ENCODE measurements around the gene RPL13. TPM values are rescaled to one million over a fixed set of nuclear protein-coding genes. Genes with fewer than 3 reads are reported as not detected.

Gene RPL13
- polyA plus RNA-seq, 1 donor from 2014 or later: 2,685 TPM

GRCh38 chr16:89525146-89525913, 35.2 kb upstream of the RPL13 start (continued):
- no peak for TF ChIP-seq EP300 (conservative IDR thresholded peaks at IDR 0.05; ENCODE audit: poor library complexity, severe bottlenecking)

GRCh38 chr16:89529097-89529496, 31.4 kb upstream of the RPL13 start:
- no peak overlapping the region for H3K27ac ChIP-seq (ENCODE audit: low read length)
- no peak overlapping the region for H3K4me3 ChIP-seq (ENCODE audit: low read length)
- no peaks in the 10 kb centered on the region for H3K9me2 ChIP-seq (ENCODE audit: insufficient read depth, low read length)
- H3K9me3 ChIP-seq (ENCODE audit: low read length): no peaks in the 10 kb centered on the region
- TF ChIP-seq SMC3 (conservative IDR thresholded peaks at IDR 0.05; ENCODE audit: poor library complexity) (no peak), REST (IDR thresholded peaks at IDR 0.05; ENCODE audit: borderline replicate concordance) (no peak), TAF1 (IDR thresholded peaks at IDR 0.05; ENCODE audit: low read depth) (no peak), CTCF (IDR thresholded peaks at IDR 0.05; ENCODE audit: poor library complexity, severe bottlenecking) (no peak), RAD21 (conservative IDR thresholded peaks at IDR 0.05) (no peak), MXI1 (conservative IDR thresholded peaks at IDR 0.05; ENCODE audit: poor library complexity, severe bottlenecking) (no peak), EP300 (conservative IDR thresholded peaks at IDR 0.05; ENCODE audit: poor library complexity, severe bottlenecking) (no peak), POLR2AphosphoS5 (IDR thresholded peaks at IDR 0.05) (no peak), EZH2 (IDR thresholded peaks at IDR 0.05; ENCODE audit: borderline replicate concordance, insufficient read depth, low read length, poor library complexity, severe bottlenecking) (no peak)
- H2AFZ ChIP-seq (ENCODE audit: low read depth, low read length): no peak overlapping the region
- no peaks in the 10 kb centered on the region for H3F3A ChIP-seq (ENCODE audit: insufficient read depth, low read length, poor library complexity, severe bottlenecking)
- H3K4me2 ChIP-seq (ENCODE audit: low read length): no peak overlapping the region
- H4K20me1 ChIP-seq (ENCODE audit: insufficient read depth): no peaks in the 10 kb centered on the region
- peaks cover 3% of the 10 kb centered on the region for H3K36me3 ChIP-seq (ENCODE audit: insufficient read depth, low read length)
- no peak overlapping the region for H3K9ac ChIP-seq (ENCODE audit: low read length)
- no peaks in the 10 kb centered on the region for H3K79me2 ChIP-seq (replicated peaks; ENCODE audit: insufficient read depth, low read length)
- H3K27me3 ChIP-seq (ENCODE audit: insufficient read depth, low read depth, low read length): no peaks in the 10 kb centered on the region

Data from neural cell (in vitro differentiated cells).